Jurkat, Clone E6-1 (cell line): ENCODE results near the gene URM1. TPM values are rescaled to one million over a fixed set of nuclear protein-coding genes. Genes with fewer than 3 reads are reported as not detected.
"Not testable (repeated sequence)": the region's sequence is repeated elsewhere in the genome, so short reads cannot be mapped to it uniquely, and the experiment has no call there.

Experiments
- DNase-seq: peaks from one replicate; pipeline ENCODE4 v3.0.0-alpha.2; 2011; ENCODE audit warnings: low read depth, low spot score
- H3K4me3 ChIP-seq: 2 replicates; pipeline ENCODE4 v1.5.1; 2011; ENCODE audit warnings: mild to moderate bottlenecking, low read length, control low read depth, moderate library complexity
- polyA plus RNA-seq: library from polyadenylated mRNA; unstranded; fragments of >200 nt; gene quantifications from one replicate; pipeline ENCODE4 v1.2.1, GENCODE V29; 2012; ENCODE audit warnings: missing spikeins; ENCODE audit not compliant: insufficient read length, insufficient read depth

URM1 gene
- 83.5 TPM for polyA plus RNA-seq

DNA sequence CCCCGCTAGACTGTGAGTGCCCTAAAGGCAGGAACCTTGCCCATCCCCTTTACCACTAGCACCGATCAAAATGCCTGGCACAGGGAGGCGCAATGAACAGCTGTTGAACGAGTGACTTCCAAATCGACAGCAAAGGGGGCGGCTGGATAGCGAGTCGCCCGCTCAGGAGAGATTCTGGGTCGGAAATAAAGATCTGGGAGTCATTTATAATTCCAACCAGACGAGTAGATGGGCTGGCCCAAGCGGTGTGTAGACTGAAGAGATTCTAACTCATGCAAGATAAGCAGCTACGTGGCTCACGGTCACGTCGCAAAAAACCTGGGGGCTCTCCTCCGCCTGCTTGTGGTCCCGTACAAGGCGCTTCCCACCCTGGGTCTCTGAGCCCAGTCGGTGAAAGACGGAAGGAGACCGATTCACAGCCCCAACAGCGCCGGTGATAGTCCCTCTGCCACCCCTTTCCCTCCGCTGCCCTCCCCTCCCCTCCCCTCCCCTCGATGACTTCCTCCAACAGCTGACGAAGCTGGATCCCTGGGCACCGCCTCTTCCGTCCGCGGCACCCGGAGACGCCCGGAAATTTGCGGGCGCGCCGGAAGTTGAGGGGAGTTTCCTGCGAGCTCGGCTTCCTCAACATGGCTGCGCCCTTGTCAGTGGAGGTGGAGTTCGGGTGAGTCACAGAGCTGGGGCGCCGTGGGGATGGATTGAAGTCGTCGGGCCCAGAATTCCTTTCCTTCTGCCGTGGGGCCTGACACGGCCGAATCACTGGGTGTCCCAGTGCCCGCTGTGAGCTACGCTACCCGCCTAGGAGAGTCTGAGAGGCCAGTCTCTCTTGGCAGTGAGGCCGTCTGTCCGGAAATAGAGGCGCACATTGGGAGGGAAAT is at the start of gene URM1:
TSS of gene URM1 (plus strand) at position 623 of the 878 bp plus-strand sequence. CDS start at position 630, 7 bp downstream.
- peak; percentile 87 for DNase-seq
- H3K4me3 ChIP-seq, result peak within 1 kb of the TSS; percentile 99

DNA sequence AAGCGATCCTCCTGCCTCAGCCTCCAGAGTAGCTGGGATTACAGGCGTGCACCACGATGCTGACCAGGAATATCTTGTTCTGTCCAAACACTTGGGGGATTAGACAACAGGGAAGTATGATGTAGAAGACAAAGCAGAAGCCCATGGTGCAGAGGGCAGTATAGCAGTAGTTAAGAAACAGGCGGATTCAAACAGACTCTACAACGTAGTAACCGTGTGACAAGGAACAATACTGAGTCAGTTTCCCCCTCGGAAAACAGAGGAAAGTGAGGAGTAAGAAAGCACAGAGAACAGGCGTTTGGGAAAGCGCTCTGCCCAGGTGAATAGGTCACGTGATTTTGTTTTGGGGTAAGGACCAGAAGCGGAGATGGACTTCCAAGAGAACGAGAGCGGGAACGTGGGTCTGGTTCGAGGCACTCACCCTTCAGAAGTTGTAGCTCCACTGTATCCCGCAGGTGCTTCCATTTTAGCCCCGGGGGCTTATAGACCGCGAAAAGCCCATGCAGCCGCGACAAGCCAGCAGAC is 49.2 kb upstream of the URM1 start:
- H3K4me3 ChIP-seq, result peak overlapping the region; percentile 63
- no peak for DNase-seq

DNA sequence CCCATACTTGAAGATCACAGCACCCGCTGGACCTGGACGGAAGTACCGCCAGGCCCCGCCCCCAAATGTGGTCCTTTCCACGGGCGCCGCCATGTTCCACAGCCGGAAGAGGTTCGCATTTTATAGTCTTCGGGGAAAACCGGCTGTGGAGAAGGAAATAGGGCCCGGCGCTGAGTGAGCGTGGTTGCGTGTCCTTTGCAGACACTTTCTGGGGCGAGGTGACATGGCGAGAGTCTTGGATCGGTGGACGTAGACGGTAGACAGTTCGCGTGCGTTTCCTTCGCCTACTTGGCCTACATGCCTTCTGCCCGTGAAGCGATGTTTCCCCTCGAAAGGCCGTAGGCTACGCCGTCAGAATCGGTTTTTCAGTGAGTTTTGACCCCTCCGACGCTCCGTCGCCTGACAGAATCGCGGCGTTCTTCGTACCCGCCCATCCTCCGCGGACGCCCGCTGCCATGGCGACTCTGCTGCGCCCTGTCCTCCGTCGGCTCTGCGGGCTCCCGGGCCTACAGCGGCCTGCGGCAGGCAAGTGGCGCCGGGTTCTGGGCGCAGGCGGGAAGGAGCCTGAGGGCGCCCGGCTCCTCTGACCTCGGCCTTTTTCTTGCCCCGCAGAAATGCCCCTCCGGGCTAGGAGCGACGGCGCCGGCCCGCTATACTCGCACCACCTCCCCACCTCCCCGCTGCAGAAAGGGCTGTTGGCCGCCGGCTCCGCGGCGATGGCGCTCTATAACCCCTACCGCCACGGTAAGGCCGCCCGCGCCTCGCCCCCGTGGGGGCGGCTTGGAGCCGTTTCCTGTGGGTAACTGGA is 48.6 kb upstream of the URM1 start, which contains the start of the genes COQ4 and TRUB2:
TSS of gene COQ4 (plus strand) at position 436 of the 808 bp plus-strand sequence. CDS start at position 456, 20 bp downstream.
TSS of gene TRUB2 (minus strand) at position 44 of the 808 bp plus-strand sequence. CDS start at position 5, 39 bp downstream.
- peak; percentile 90 for DNase-seq
- H3K4me3 ChIP-seq, result peak within 1 kb of the TSS; percentile 63

DNA sequence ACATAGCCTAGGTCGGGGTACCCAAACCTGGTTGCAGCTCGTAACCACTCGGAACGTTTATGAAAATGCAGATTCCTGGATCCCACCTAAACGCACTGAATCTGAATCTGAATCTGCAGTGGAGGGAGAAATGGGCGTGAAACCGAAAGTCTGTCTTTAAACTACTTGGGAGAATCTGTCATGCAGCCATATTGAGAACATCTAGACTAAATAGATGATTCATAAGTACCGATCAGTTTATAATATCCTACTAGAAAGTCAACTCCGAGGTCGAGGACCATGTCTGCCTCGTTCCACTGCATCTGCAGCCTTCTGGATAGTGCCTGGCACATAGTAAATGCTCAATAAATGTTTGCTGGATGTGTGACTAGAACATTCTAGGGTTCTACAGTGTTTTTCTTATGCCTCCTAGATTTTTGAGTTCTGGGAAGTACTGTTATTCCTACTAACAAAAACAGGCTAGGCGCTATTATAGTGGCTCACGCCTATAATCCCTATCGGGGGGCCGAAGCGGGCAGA is 47.9 kb upstream of the URM1 start:
- H3K4me3 ChIP-seq, result peak overlapping the region; percentile 63
- DNase-seq, result no peak

DNA sequence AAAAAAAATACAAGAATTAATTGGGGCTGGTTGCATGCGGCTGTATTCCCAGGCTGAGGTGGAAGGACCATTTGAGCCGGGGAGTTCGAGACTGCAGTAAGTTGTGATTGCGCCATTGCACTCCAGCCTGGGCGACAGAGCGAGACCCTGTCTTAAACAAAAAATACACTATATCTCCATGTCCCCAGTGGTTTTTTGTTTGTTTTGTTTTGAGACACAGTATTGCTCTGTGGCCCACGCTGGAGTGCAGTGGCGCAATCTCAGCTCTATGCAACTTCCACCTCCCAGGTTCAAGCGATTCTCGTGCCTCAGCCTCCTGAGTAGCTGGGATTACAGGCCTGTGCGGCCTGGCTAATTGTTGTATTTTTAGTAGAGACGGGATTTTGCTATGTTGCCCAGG is 47.4 kb upstream of the URM1 start:
- peak overlapping the region; percentile 63 for H3K4me3 ChIP-seq
- no peak for DNase-seq

DNA sequence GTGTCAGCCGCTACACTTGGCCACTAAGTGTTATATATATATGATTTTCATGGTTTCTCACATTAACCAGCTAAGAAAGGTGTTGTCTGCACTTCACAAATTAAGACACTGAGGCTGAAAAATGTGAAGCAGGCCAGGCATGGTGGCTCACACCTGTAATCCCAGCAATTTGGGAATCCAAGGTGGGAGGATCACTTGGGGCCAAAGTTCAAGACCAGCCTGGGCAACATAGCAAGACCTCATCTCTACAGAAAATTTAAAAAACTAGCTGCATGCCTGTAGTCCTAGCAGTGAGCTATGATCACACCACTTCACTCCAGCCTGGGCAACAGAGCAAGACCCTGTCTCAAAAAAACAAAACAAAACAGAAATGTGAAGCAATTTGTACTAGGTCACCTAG is 46.8 kb upstream of the URM1 start:
- H3K4me3 ChIP-seq, result no peak overlapping the region
- DNase-seq, result no peak

DNA sequence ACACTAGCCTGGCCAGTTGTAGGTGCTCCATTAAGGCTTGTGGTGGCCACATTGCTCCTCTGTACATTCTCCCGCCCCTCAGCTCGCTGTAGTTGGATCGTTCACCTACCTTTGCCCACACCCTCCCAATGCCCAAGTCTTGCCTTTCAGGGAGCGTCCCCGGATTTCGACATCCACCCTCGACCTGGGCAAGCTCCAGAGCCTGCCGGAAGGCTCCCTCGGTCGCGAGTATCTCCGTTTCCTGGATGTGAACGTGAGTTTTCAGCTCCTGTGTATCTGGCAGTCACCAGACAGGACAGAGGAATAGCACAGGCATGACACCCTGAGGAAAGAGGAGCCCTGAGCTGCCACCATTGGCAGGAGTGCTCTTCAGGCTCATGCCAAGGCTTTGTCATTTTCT is 45.5 kb upstream of the URM1 start:
- DNase-seq, result no peak
- no peak overlapping the region for H3K4me3 ChIP-seq

DNA sequence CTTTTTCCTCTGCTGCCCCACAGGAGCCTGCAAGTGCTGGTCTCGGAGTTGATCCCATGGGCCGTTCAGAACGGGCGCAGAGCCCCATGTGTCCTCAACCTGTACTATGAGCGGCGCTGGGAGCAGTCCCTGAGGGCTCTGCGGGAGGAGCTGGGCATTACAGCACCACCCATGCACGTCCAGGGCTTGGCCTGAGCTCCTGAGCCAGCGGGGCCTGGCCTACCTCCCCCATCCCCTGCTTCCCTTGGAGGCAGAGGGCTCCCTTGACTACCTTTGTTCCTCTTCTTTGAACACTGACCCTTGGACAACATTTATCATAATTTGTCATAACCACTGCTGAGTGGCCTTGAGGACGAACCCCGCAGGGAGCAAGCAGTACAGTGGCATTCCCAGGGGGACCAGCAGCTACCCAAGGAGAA is 37.7 kb upstream of the URM1 start:
- H3K4me3 ChIP-seq, result no peak overlapping the region
- no peak for DNase-seq

DNA sequence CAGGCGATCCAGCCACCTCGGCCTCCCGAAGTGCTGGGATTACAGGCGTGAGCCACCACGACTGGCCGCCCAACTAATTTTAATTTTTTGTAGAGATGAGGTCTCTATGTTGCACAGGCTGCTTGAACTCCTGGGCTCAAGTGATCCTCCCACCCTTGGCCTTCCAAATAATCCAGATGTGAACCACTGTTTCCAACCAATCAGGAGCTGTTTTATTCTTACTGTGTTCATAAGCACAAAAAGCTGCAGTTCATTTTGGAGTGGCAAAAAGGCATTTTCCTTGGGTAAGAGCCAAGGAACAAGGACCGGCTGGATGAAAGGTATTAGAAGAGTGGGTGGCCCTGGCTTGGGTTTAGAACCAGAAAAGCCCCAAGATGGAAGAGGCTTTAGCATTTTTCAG is 36.0 kb upstream of the URM1 start:
- no peak overlapping the region for H3K4me3 ChIP-seq
- no peak for DNase-seq

DNA sequence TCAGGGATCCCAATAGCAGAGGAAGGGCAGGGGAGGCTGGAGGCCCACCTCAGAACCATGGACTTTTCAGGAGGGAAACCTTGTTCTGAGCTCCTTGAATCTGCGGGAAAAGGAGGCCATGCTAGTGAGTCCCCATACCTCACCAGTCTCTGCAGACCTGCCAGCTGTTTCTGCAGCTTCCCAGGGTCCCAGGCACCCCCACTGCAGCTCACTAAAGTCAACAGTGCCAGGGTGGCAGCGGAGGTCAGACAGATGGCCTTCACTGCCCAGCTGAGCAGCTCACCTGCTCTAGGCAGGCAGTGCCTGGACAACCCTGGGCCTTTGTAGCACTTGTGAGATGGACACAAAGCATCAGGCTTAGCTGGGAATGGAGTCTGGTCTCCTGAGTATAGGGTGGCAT is 35.3 kb upstream of the URM1 start:
- DNase-seq, result no peak
- no peak overlapping the region for H3K4me3 ChIP-seq

DNA sequence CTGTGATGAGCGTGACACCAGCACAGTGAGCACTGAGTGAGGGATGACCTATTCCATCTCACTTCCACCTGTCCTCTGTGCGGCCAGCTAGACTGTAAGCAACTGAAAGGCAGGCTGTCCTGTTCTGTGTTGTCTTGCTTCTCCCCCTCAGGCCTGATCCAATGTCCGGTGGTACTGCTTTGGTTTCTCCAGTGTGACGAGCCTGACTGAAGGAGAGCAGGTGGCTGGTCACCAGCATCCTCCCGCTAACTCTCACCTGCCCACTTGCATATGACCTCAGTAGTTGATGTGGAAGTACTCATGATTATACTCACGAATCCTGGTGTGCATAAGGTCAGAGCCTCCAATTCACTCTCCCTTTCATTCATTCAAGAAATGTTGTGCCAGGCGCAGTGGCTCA is 33.2 kb upstream of the URM1 start:
- H3K4me3 ChIP-seq, result no peak overlapping the region
- no peak for DNase-seq

DNA sequence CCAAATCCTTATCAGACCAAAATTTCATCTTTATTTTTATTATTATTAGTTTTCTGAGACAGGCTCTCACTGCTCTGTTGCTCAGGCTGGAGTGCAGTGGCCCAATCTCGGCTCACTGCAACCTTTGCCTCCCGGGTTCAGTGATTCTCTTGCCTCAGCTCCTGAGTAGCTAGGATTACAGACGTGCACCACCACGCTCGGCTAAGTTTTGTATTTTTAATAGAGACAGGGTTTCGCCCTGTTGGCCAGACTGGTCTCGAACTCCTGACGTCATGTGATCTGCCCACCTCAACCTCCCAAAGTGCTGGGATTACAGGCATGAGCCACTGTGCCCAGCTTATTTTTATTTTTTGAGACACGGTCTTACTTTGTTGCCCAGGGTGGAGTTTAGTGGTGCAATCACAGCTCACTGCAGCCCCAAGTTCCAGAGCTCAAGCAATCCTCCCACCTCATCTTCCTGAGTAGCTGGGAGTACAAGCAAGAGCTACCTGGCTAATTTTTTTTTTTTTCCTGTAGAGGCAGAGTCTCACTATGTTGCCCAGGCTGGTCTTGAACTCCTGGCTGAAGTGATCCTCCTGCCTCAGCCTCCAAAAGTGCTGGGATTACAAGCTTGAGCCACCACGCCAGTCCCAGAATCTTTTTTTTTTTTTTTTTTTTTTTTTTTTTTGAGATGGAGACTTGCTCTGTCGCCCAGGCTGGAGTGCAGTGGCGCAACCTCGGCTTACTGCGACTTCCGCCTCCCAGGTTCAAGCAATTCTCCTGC is 32.1 kb upstream of the URM1 start:
- not testable (repeated sequence) for H3K4me3 ChIP-seq, DNase-seq

DNA sequence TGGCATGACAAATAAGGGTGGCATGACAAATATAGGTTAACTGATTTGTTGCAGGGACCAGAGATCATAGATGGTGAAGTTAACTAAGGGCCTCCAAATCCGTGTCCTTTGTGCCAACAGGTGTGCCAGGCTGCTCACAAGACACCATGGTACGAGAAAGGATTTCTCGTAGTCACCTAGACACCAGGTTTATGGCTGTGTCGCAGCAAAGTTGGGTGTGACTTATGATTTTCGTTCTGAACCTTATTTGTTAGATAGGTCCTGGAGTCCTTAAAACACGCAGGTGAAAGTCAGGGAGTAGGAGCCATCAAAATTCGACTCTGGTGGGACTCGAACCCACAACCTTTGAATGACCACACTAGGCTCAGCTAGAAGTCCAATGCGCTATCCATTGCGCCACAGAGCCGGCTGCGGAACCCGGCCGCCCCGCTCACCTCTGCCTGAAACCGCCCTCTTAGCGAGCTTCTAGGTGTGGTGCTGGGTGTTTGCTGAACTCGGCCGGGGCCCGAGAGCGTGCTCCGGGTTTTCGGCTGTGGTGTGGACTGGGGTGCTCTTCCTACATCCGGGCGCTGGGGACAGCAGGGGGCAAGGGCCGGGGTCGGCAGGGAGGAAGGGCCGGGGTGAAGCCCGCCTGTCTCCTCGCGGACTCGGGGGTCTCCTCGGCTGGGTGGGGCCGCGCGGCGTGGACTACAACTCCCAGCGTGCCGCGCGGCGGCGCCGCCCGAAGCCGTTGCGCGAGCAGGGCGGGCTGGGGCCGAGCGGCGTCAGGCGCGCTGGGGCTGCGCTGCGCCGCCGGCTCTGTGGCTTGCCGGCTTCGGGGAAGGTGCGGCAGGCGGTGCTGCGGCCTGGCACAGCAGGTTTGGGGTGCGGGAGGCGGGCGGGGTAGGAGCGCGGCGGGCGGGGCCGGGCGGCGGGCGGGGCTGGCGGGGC is 31.1 kb upstream of the URM1 start, which contains the start of gene SLC27A4:
TSS of gene SLC27A4 (plus strand) at position 767 of the 930 bp plus-strand sequence. CDS start 2,606 bp downstream, outside the sequence.
- peak within 1 kb of the TSS; percentile 84 for H3K4me3 ChIP-seq
- DNase-seq, result peak; percentile 65

DNA sequence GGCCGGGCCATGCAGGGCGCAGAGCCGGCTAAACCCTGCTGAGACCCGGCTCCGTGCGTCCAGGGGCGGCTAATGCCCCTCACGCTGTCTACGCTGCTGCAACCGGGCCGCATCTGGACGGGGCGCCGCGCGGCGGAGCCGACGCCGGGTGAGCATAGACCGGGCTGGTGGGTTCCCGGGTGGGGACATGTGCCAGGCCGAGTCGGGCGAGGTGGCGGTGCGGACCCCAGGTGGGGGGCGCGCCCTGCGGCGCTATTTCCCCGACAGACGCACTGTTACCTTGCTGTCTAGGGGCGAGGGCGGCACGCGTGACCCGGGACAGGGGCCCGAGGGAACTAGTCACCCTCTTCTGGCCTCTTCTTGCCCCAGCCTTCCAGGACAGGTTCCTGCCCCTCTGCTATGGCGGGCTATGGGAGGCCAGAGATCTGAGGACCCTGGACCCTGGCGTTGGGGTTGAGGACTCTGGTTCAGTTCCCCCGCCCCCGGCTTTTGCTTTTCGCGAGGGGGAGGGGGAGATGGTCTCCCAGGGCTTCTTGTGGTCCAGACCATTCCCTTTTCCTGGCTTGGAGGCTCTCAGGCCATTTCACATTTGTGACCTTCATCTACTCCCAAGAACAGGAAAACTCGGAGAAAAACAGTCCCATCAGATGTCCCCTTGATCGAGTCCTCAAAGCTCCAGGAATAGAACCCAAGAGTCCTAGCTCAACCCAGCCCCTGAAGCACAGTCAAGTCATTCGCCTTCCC is 30.3 kb upstream of the URM1 start:
- no peak for DNase-seq
- H3K4me3 ChIP-seq, result peak overlapping the region; percentile 84

DNA sequence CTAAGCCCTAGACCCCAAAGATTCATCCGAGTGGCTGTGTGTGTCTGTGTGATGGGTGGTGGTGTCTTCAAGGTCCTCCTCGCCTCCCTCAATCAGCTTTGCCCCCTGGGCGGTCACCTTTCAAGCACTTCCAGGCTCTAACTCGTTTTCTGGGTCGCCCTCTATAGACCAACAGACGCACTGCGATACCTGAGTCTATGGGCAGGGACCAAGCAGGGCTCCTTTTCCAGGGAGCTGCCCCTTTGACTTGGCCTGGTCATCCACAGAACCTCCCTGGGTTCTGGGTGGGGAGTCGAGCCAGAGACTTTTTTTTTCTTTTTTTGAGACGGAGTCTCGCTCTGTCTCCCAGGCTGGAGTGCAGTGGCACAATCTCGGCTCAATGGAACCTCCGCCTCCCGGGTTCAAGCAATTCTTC is 29.7 kb upstream of the URM1 start:
- peak; percentile 67 for DNase-seq
- peak overlapping the region; percentile 84 for H3K4me3 ChIP-seq

DNA sequence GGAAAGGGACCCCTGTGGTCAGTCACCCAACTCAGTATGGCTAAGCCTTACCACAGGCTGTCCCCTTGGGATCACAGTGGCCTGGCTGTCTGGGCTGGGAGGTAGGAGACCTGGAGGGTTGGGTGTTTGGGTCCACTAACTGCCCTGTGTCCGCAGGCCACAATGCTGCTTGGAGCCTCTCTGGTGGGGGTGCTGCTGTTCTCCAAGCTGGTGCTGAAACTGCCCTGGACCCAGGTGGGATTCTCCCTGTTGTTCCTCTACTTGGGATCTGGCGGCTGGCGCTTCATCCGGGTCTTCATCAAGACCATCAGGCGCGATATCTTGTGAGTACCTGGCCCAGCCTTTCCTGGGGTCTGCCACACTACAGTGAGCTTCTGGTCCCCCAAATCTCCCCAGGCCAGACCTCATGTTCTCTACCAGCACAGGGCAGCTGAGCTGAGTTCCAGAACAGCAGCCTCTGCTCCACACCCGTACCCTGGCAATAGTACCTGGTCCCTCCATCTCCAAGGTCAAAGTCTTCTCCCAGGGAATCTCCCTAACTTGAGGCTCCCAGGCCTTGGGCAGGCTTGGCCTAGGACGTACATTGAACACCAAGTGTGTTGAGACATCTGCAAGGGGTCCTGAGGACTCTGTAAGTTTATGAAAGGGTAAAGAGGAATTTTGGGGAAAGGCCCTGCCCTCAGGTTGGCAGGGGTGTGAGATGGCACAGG is 28.0 kb upstream of the URM1 start:
- no peak overlapping the region for H3K4me3 ChIP-seq
- no peak for DNase-seq
